OCI-LY7 (cell line): Measurements from ENCODE around the gene GRK5. TPM values are rescaled to one million over a fixed set of nuclear protein-coding genes. Genes with fewer than 3 reads are reported as not detected.

Source experiments
- BruUV-seq: library from RNA; stranded (reverse); fragments of 400-500 nt; replicated peaks from 2 replicates; lab custom pipeline; 2021; lab: Mats Ljungman, UMichigan
- CTCF ChIA-PET: fragments of 300-600 bp; sonication (Branson Sonifier 250); formaldehyde crosslinking; loops from one replicate; lab custom pipeline; 2022; ENCODE audit warnings: antibody characterized with exemption; ENCODE audit not compliant: unreplicated experiment; lab: Charles Lee
- POLR2A ChIA-PET: fragments of 300-600 bp; sonication (Branson Sonifier 250); formaldehyde crosslinking; loops from one replicate; lab custom pipeline; 2022; ENCODE audit warnings: antibody characterized with exemption; lab: Charles Lee
- DNase-seq: peaks from one replicate; pipeline ENCODE4 v3.0.0-alpha.2; 2015; ENCODE audit warnings: low spot score
- H2AFZ ChIP-seq: fragments of 200-600 bp; sonication (generic), shearing (Covaris generic); 2 replicates; pipeline ENCODE4 v1.6.1; 2014; ENCODE audit warnings: mild to moderate bottlenecking, antibody characterized with exemption, low read length, moderate library complexity
- H3K27ac ChIP-seq: fragments of 200-600 bp; sonication (generic); 2 replicates; pipeline ENCODE4 v1.5.1; 2014; ENCODE audit warnings: mixed run types, low read depth, mild to moderate bottlenecking, moderate library complexity, low read length, inconsistent platforms; ENCODE audit not compliant: poor library complexity, severe bottlenecking
- H3K36me3 ChIP-seq: fragments of 200-600 bp; sonication (generic); 2 replicates; pipeline ENCODE4 v1.6.1; 2014; ENCODE audit warnings: mild to moderate bottlenecking, antibody characterized with exemption, low read length, moderate library complexity, mixed read lengths; ENCODE audit not compliant: insufficient read depth
- H3K4me1 ChIP-seq: fragments of 200-600 bp; sonication (generic); 2 replicates; pipeline ENCODE4 v1.5.1; 2014; ENCODE audit warnings: mild to moderate bottlenecking, low read length; ENCODE audit not compliant: insufficient read depth, poor library complexity, severe bottlenecking
- H3K4me2 ChIP-seq: fragments of 200-600 bp; sonication (generic); 2 replicates; pipeline ENCODE4 v1.6.1; 2014; ENCODE audit warnings: mild to moderate bottlenecking, low read length
- H3K4me3 ChIP-seq: fragments of 200-600 bp; sonication (generic); 2 replicates; pipeline ENCODE4 v1.5.1; 2014; ENCODE audit warnings: mild to moderate bottlenecking, low read depth, low read length; ENCODE audit not compliant: poor library complexity, severe bottlenecking
- H3K79me2 ChIP-seq: fragments of 200-600 bp; sonication (generic); 2 replicates; pipeline ENCODE4 v1.6.1; 2016; ENCODE audit warnings: low read depth, mild to moderate bottlenecking, low read length, moderate library complexity, mixed read lengths; ENCODE audit not compliant: insufficient read depth
- H3K9me2 ChIP-seq: fragments of 200-600 bp; sonication (generic); 2 replicates; pipeline ENCODE4 v1.6.1; 2016; ENCODE audit warnings: mild to moderate bottlenecking, low read length, mixed read lengths; ENCODE audit not compliant: insufficient read depth
- H3K9me3 ChIP-seq: fragments of 200-600 bp; sonication (generic); 2 replicates; pipeline ENCODE4 v1.6.1; 2014; ENCODE audit warnings: mild to moderate bottlenecking, mixed run types, low read length, mixed read lengths
- H4K20me1 ChIP-seq: fragments of 200-600 bp; sonication (generic); 2 replicates; pipeline ENCODE4 v1.6.1; 2014; ENCODE audit warnings: mild to moderate bottlenecking, antibody characterized with exemption, low read length, moderate library complexity, mixed read lengths; ENCODE audit not compliant: insufficient read depth
- EZH2phosphoT487 ChIP-seq: fragments of 200-600 bp; sonication (generic); IDR thresholded peaks from 2 replicates; pipeline ENCODE4 v1.6.1; 2018; ENCODE audit warnings: low read depth, borderline replicate concordance, mild to moderate bottlenecking, mixed run types, antibody characterized with exemption, low read length, moderate library complexity, mixed read lengths
- intact Hi-C: fragments of 100-400 bp; cut with micrococcal nuclease; formaldehyde crosslinking; loops from one replicate; pipeline ENCODE4 v1.10.0; 2022; ENCODE audit not compliant: unreplicated experiment
- total RNA-seq, 2 experiments: library from RNA; depleted of rRNA in 1 of 2; stranded (reverse); fragments of >200 nt in 1 of 2; shearing (Covaris generic) in 1 of 2; gene quantifications; 2 replicates each; pipeline ENCODE4 v1.2.3, GENCODE V29; 2014 to 2022
- TF ChIP-seq, protein P1 (sequence below): fragments of 200-600 bp; sonication (generic); conservative IDR thresholded peaks from 2 replicates; pipeline ENCODE4 v1.5.1; 2014; ENCODE audit warnings: mild to moderate bottlenecking, antibody characterized with exemption, low read length, moderate library complexity, mixed read lengths

Gene GRK5
- total RNA-seq, 2 experiments from 2014 or later: 4.7 to 10.2 TPM

DNA sequence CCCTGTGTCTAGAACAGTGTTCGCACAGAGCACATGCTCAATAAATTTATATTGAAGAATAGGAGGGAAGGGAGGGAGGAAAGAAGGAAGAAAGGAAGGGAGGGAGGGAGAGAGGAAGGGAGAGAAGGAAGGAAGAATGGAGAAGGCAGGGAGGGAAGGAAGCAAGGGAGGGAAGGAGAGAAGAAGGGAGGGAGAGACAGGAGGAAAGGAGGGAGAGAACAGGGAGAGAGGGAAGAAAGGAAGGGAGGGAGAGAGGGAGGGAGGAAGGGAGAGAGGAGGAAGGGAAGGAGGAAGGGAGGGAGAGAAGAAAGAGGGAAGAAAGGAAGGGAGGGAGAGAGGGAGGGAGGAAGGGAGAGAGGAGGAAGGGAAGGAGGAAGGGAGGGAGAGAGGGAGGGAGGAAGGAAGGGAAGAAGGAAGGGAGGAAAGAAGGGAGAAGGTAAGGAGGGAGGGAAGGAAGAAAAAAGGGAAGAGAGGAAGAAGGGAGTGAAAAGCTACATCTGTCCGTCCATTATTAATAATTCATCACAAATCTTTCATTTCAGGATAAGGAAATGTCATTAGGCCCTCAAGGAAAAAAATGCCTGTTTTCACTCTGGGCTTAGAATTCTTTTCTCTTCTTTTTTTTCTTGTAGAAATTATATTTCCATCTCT is 79.7 kb downstream of the GRK5 start:
- TF ChIP-seq, protein P1, sequence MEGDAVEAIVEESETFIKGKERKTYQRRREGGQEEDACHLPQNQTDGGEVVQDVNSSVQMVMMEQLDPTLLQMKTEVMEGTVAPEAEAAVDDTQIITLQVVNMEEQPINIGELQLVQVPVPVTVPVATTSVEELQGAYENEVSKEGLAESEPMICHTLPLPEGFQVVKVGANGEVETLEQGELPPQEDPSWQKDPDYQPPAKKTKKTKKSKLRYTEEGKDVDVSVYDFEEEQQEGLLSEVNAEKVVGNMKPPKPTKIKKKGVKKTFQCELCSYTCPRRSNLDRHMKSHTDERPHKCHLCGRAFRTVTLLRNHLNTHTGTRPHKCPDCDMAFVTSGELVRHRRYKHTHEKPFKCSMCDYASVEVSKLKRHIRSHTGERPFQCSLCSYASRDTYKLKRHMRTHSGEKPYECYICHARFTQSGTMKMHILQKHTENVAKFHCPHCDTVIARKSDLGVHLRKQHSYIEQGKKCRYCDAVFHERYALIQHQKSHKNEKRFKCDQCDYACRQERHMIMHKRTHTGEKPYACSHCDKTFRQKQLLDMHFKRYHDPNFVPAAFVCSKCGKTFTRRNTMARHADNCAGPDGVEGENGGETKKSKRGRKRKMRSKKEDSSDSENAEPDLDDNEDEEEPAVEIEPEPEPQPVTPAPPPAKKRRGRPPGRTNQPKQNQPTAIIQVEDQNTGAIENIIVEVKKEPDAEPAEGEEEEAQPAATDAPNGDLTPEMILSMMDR: no peak
- TF ChIP-seq EZH2phosphoT487: no peak
- no peak for DNase-seq
- Histone ChIP-seq H3K79me2 (no peaks in the 10 kb centered on the region), H2AFZ (no peak overlapping the region), H4K20me1 (no peaks in the 10 kb centered on the region), H3K36me3 (no peaks in the 10 kb centered on the region), H3K9me2 (no peaks in the 10 kb centered on the region), H3K4me3 (no peak overlapping the region), H3K4me1 (peaks cover 53% of the 10 kb centered on the region), H3K4me2 (no peak overlapping the region), H3K9me3 (no peaks in the 10 kb centered on the region), H3K27ac (no peak overlapping the region)
- ChIA-PET POLR2A (interaction anchor here (1.1 kb wide), 1 partner anchor 18 kb away, joined by 4 read pairs; no protein-coding TSS in a partner anchor), CTCF (no interaction called here)
- BruUV-seq: no TSS peak
- intact Hi-C loops: no loop called here

DNA sequence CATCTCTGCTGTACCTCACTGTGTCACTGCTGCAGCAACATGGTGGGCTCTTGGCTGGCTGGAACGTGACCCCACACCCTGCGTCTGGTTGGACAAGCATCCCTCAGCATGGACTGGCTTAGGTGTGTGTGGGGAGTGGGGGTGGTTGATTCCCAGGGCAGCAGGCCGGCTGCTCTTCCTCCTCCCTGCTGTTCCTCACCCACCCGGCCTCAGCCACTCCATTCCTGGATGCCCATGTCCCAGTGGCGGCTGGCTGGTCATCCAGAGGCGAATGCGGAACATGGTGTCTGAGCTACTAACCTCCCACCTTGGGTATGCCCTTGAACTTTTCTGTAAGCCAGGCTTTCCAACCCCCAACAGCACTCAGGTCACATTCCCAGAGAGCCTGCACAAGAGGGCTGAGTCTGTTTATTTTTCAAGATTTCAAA is 81.2 kb downstream of the GRK5 start:
- H3K4me3 ChIP-seq: no peak overlapping the region
- TF ChIP-seq EZH2phosphoT487: no peak
- TF ChIP-seq, protein P1: no peak
- intact Hi-C loops: no loop called here
- no peak for DNase-seq
- H3K36me3 ChIP-seq: no peaks in the 10 kb centered on the region
- H2AFZ ChIP-seq: no peak overlapping the region
- H3K4me2 ChIP-seq: no peak overlapping the region
- no peaks in the 10 kb centered on the region for H3K79me2 ChIP-seq
- H3K9me2 ChIP-seq: no peaks in the 10 kb centered on the region
- no peak overlapping the region for H3K27ac ChIP-seq
- H3K9me3 ChIP-seq: no peaks in the 10 kb centered on the region
- ChIA-PET CTCF (interaction anchor here (0.6 kb wide), 1 partner anchor 21 kb away, joined by 3 read pairs; no protein-coding TSS in a partner anchor), POLR2A (interaction anchor here (0.9 to 2.6 kb wide), 2 partner anchors 14 to 16 kb away, joined by 3 to 12 read pairs; no protein-coding TSS in a partner anchor)
- no TSS peak for BruUV-seq
- no peaks in the 10 kb centered on the region for H4K20me1 ChIP-seq
- peaks cover 64% of the 10 kb centered on the region for H3K4me1 ChIP-seq

DNA sequence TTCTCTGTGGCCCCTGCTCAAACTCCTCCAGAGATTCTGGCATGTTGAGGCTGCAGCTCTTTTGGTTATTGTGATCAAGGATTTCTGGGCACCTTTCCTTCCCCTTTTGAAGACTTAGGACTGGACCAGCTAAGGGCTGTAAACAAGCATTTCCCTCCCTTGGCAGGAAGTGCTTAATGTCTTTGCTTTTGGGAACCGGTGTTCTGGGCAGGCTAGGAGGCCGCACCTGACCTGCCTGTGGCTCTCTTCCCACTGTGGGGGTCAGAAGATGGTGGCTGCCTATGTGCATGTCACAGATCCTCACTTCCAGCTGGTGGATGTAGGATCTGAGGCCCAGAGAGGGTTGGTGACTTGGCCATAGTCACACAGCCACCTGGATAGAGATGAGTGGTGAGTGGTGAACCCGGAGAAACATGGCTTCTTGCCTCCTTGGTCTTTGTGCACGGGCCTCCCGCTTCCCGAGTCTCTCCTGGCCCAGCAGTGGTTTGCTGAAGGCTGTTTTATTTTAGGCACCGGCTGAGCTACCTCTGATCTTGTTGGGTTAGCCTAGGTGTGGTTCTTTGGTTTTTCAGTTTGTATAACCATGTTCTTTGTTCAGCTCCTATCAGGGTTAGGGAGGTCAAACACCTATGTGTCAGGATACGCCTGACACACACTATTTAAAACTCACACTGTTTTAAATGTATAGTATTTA is 82.0 kb downstream of the GRK5 start:
- intact Hi-C loops: no loop called here
- Histone ChIP-seq H3K27ac (no peak overlapping the region), H3K9me3 (no peaks in the 10 kb centered on the region), H3K79me2 (no peaks in the 10 kb centered on the region), H3K4me3 (no peak overlapping the region), H4K20me1 (no peaks in the 10 kb centered on the region), H2AFZ (no peak overlapping the region), H3K4me1 (peaks cover 61% of the 10 kb centered on the region), H3K36me3 (no peaks in the 10 kb centered on the region), H3K9me2 (no peaks in the 10 kb centered on the region), H3K4me2 (no peak overlapping the region)
- TF ChIP-seq, protein P1: no peak
- TF ChIP-seq EZH2phosphoT487: no peak
- no peak for DNase-seq
- no TSS peak for BruUV-seq
- POLR2A ChIA-PET: interaction anchor here (0.9 to 2.6 kb wide), 2 partner anchors 15 to 16 kb away, joined by 3 to 12 read pairs; no protein-coding TSS in a partner anchor
- CTCF ChIA-PET: no interaction called here
